Kidney (tissue), 14 donors: Measurements from ENCODE around the gene PALD1. TPM values are rescaled to one million over a fixed set of nuclear protein-coding genes. Genes with fewer than 3 reads are reported as not detected.

ENCODE experiments used
- DNase-seq, 5 donors: peaks; one replicate each; pipeline ENCODE4 v3.0.0-alpha.2; 2013 to 2020
- FAIRE-seq: peaks from 2 replicates; lab custom pipeline; 2012; peaks lifted over from hg19 to GRCh38; lab: Jason Lieb, UNC
- H3K27ac ChIP-seq, 2 donors: one replicate each; pipeline ENCODE4 v1.7.0; 2013; ENCODE audit warnings: low read depth in 2 of 2, low read length in 2 of 2, inconsistent platforms in 1 of 2
- H3K27me3 ChIP-seq: one replicate; pipeline ENCODE4 v1.7.1; 2013; ENCODE audit warnings: low read length, inconsistent platforms; ENCODE audit not compliant: control insufficient read depth, insufficient read depth
- H3K36me3 ChIP-seq, 3 donors: one replicate each; pipeline versions ENCODE4 v1.7.0 to v1.7.1; 2013; ENCODE audit warnings: low read length in 3 of 3, control low read depth in 1 of 3, inconsistent platforms in 1 of 3; ENCODE audit not compliant: insufficient read depth in 3 of 3, control insufficient read depth in 2 of 3
- H3K4me1 ChIP-seq, 3 donors: one replicate each; pipeline versions ENCODE4 v1.7.0 to v1.7.1; 2013; ENCODE audit warnings: low read length in 3 of 3, inconsistent platforms in 1 of 3, low read depth in 1 of 3; ENCODE audit not compliant: control insufficient read depth in 2 of 3, insufficient read depth in 2 of 3
- H3K4me3 ChIP-seq, 3 donors: one replicate each; pipeline versions ENCODE4 v1.7.0 to v1.8.1; 2013; ENCODE audit warnings: low read length in 3 of 3, control low read depth in 1 of 3, inconsistent platforms in 1 of 3
- H3K9ac ChIP-seq, 3 donors: one replicate each; pipeline versions ENCODE4 v1.7.0 to v1.7.1; 2013; ENCODE audit warnings: low read length in 3 of 3, control low read depth in 1 of 3, inconsistent platforms in 1 of 3
- H3K9me3 ChIP-seq, 3 donors: one replicate each; pipeline versions ENCODE4 v1.7.0 to v1.7.1; 2013; ENCODE audit warnings: low read length in 3 of 3, control low read depth in 1 of 3, inconsistent platforms in 1 of 3; ENCODE audit not compliant: control insufficient read depth in 2 of 3, insufficient read depth in 1 of 3
- intact Hi-C: fragments of 100-400 bp; cut with DNase I; formaldehyde crosslinking; loops from one replicate; pipeline ENCODE4 v1.11.1; 2022
- polyA plus RNA-seq: library from polyadenylated mRNA; stranded (reverse); fragments of 350-450 nt; fragmentation: Illumina TruSeq; extraction: RNeasy Lipid Tissue Mini Kit (QIAGEN cat#74804); gene quantifications from one replicate; pipeline ENCODE4 v1.2.3, GENCODE V29; 2014; ENCODE audit warnings: low read depth, low replicate concordance; ENCODE audit not compliant: insufficient read depth
- total RNA-seq: library from RNA; stranded (reverse); fragmentation: NEBNext Ultra II Directional; extraction: Animal tissue kit (Norgen Biotek cat#: 25700); gene quantifications from one replicate; pipeline ENCODE4 v1.2.1, GENCODE V29; 2021
- TF ChIP-seq, protein P1 (sequence below): IDR thresholded peaks from 3 replicates; pipeline ENCODE4 v1.5.1; 2012; ENCODE audit warnings: mild to moderate bottlenecking, moderate library complexity, borderline replicate concordance; ENCODE audit not compliant: insufficient read depth; ENCODE audit errors: extremely low read depth
- donor health status: control.
- donor health status: control.
- donor health status: control.
- donor health status: control.
- donor health status: control.
- donor health status: DM: yes; HTN: yes; CAD: no.
- donor health status: Normal renal cell carcinoma (clear cell type).

Gene PALD1
- total and polyA plus RNA-seq, 2 donors from 2014 or later: 3.0 to 14.4 TPM

DNA sequence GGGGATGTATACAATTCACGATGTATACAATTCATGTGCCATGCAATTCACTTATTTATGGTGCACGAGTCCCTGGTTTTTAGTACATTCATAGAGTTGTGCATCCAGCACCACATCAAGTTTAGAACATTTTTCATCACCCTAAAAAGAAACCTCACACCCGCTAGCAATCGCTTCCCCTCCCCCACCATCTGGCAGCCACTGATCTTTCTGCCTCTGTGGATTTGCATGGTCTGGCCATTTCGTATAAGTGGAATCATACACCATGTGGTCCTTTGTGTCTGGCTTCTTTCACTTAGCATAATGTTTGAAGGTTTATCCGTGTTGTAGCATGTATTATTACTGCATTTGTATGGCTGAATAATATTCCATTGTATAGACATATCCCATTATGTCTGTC is 71.9 kb downstream of the PALD1 start:
- FAIRE-seq (no peak), DNase-seq (no peak)
- intact Hi-C loops: loop anchor here (5.0 kb wide), 1 partner anchor 212 kb away; no protein-coding TSS in a partner anchor
- Histone ChIP-seq H3K4me3 (no peak overlapping the region), H3K27me3 (no peaks in the 10 kb centered on the region), H3K9ac (no peak overlapping the region), H3K9me3 (no peaks in the 10 kb centered on the region), H3K36me3 (peaks cover 0 to 3% (median 0%) of the 10 kb centered on the region in 3 donors), H3K27ac (no peak overlapping the region), H3K4me1 (no peaks in the 10 kb centered on the region)
- TF ChIP-seq, protein P1, sequence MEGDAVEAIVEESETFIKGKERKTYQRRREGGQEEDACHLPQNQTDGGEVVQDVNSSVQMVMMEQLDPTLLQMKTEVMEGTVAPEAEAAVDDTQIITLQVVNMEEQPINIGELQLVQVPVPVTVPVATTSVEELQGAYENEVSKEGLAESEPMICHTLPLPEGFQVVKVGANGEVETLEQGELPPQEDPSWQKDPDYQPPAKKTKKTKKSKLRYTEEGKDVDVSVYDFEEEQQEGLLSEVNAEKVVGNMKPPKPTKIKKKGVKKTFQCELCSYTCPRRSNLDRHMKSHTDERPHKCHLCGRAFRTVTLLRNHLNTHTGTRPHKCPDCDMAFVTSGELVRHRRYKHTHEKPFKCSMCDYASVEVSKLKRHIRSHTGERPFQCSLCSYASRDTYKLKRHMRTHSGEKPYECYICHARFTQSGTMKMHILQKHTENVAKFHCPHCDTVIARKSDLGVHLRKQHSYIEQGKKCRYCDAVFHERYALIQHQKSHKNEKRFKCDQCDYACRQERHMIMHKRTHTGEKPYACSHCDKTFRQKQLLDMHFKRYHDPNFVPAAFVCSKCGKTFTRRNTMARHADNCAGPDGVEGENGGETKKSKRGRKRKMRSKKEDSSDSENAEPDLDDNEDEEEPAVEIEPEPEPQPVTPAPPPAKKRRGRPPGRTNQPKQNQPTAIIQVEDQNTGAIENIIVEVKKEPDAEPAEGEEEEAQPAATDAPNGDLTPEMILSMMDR: no peak

DNA sequence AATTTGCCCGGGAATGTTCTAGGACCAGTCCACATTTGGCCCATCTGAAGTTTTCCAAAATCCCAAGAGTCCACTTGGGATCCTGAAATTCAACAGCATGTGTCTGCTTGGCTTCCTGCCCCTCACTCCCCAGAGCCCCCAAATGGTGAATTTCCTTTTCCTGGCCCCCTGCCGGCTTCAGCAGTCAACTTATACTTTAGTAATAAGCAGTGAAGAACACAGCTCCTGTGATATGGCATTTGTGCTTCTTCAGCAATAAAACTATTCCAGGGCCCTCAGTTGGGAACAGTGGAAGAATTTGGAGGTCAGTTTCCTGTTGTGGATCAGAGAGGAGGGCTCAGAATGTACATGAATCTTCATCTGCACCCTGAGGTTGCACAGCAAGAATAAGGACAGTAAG is 72.9 kb downstream of the PALD1 start:
- no peaks in the 10 kb centered on the region for H3K27me3 ChIP-seq
- H3K4me1 ChIP-seq: no peaks in the 10 kb centered on the region
- TF ChIP-seq, protein P1: no peak
- FAIRE-seq (no peak), DNase-seq (peak in 3 of 5 donors; percentile 16 to 70 (median 29))
- no peak overlapping the region for H3K27ac ChIP-seq
- H3K9me3 ChIP-seq: no peaks in the 10 kb centered on the region
- intact Hi-C loops: loop anchor here (5.0 kb wide), 1 partner anchor 211 kb away; no protein-coding TSS in a partner anchor
- H3K4me3 ChIP-seq: no peak overlapping the region
- peaks cover 0 to 3% (median 0%) of the 10 kb centered on the region in 3 donors for H3K36me3 ChIP-seq
- no peak overlapping the region for H3K9ac ChIP-seq

- no peaks in the 10 kb centered on the region for H3K4me1 ChIP-seq
- TF ChIP-seq, protein P1: no peak
- H3K9me3 ChIP-seq: no peaks in the 10 kb centered on the region
- H3K4me3 ChIP-seq: no peak overlapping the region
- FAIRE-seq: no peak
- DNase-seq: peak; percentile 69 to 91 (median 71)
- H3K27me3 ChIP-seq: no peaks in the 10 kb centered on the region
- no peak overlapping the region for H3K27ac ChIP-seq
- H3K36me3 ChIP-seq: peaks cover 0 to 3% (median 0%) of the 10 kb centered on the region in 3 donors
- intact Hi-C loops: loop anchor here (5.0 kb wide), 1 partner anchor 210 kb away; no protein-coding TSS in a partner anchor
- no peak overlapping the region for H3K9ac ChIP-seq
Measured at GRCh38 chr10:70551971-70552422, 73.4 kb downstream of the PALD1 start.
